ENCODE data around the gene CYTH2. TPM values are rescaled to one million over a fixed set of nuclear protein-coding genes. Genes with fewer than 3 reads are reported as not detected.

The CYTH2 gene
- polyA plus RNA-seq, 1 donor from 2014 or later = 397 TPM

GRCh38 chr19:48480558-48481500 lies 11.7 kb downstream of the CYTH2 start:
- no peaks in the 10 kb centered on the region for H3K27me3 ChIP-seq (ENCODE audit: insufficient read depth, low read depth, low read length)
- no peaks in the 10 kb centered on the region for H3F3A ChIP-seq (ENCODE audit: insufficient read depth, low read length, poor library complexity, severe bottlenecking)
- H3K79me2 ChIP-seq (replicated peaks; ENCODE audit: insufficient read depth, low read length) = no peaks in the 10 kb centered on the region
- H2AFZ ChIP-seq (ENCODE audit: low read depth, low read length) = no peak overlapping the region
- no peak for TF ChIP-seq REST (IDR thresholded peaks at IDR 0.05; ENCODE audit: borderline replicate concordance)
- no peak for TF ChIP-seq EZH2 (IDR thresholded peaks at IDR 0.05; ENCODE audit: borderline replicate concordance, insufficient read depth, low read length, poor library complexity, severe bottlenecking)
- TF ChIP-seq CTCF (IDR thresholded peaks at IDR 0.05; ENCODE audit: poor library complexity, severe bottlenecking) = no peak
- TF ChIP-seq SMC3 (conservative IDR thresholded peaks at IDR 0.05; ENCODE audit: poor library complexity) = no peak
- peak; percentile 19 for TF ChIP-seq POLR2AphosphoS5 (IDR thresholded peaks at IDR 0.05)
- TF ChIP-seq RAD21 (conservative IDR thresholded peaks at IDR 0.05) = no peak
- no peaks in the 10 kb centered on the region for H3K9me3 ChIP-seq (ENCODE audit: low read length)
- H3K4me2 ChIP-seq (ENCODE audit: low read length) = no peak overlapping the region
- H3K9ac ChIP-seq (ENCODE audit: low read length) = no peak overlapping the region
- H3K27ac ChIP-seq (ENCODE audit: low read length) = no peak overlapping the region
- no peaks in the 10 kb centered on the region for H3K36me3 ChIP-seq (ENCODE audit: insufficient read depth, low read length)
- H3K9me2 ChIP-seq (ENCODE audit: insufficient read depth, low read length) = no peaks in the 10 kb centered on the region
- H4K20me1 ChIP-seq (ENCODE audit: insufficient read depth) = no peaks in the 10 kb centered on the region
- H3K4me3 ChIP-seq (ENCODE audit: low read length) = no peak overlapping the region

DNA sequence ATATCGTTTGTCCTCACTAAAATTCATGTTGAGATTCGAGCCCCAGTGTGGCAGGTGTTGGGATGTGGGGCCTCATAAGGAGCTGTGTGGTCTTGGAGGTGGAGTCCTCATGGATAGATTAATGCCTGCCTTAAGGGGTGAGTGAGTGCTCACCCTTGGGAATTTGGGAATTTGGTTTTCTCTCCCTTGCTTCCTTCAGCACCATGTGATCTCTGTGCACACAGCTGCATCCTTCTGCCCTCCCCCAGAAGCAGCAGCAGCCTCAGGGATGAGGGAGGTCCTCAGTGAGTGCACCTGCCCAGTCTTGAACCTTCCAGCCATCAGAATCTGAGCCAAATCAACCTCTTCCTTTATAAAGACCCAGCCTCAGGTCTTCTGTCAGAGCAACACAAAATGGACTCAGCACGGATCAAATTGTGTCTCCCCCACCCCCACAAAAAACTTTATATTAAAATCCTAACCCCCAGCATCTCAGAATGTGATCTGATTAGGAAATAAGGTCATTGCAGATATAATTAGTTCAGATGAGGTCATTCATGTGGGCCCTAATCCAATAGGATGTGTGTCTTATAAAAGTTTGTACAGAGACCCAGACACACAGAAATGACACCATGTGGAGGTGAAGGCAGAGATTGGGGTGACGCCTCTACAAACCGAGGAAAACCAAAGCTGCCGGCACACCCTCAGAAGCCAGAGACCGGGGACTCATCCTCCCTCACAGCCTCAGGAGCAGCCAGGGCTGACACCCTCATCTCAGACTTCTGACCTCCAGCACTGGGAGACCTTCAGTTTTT lies 12.9 kb downstream of the CYTH2 start:
- Histone ChIP-seq H3K27me3 (ENCODE audit: insufficient read depth, low read depth, low read length) (no peaks in the 10 kb centered on the region), H2AFZ (ENCODE audit: low read depth, low read length) (no peak overlapping the region), H3K9me3 (ENCODE audit: low read length) (no peaks in the 10 kb centered on the region), H3K36me3 (ENCODE audit: insufficient read depth, low read length) (no peaks in the 10 kb centered on the region), H3K9ac (ENCODE audit: low read length) (no peak overlapping the region), H3K4me2 (ENCODE audit: low read length) (no peak overlapping the region), H3K27ac (ENCODE audit: low read length) (no peak overlapping the region), H4K20me1 (ENCODE audit: insufficient read depth) (no peaks in the 10 kb centered on the region), H3F3A (ENCODE audit: insufficient read depth, low read length, poor library complexity, severe bottlenecking) (no peaks in the 10 kb centered on the region), H3K79me2 (replicated peaks; ENCODE audit: insufficient read depth, low read length) (no peaks in the 10 kb centered on the region), H3K9me2 (ENCODE audit: insufficient read depth, low read length) (no peaks in the 10 kb centered on the region), H3K4me3 (ENCODE audit: low read length) (no peak overlapping the region)
- TF ChIP-seq SMC3 (conservative IDR thresholded peaks at IDR 0.05; ENCODE audit: poor library complexity) (no peak), EP300 (conservative IDR thresholded peaks at IDR 0.05; ENCODE audit: poor library complexity, severe bottlenecking) (no peak), TAF1 (IDR thresholded peaks at IDR 0.05; ENCODE audit: low read depth) (no peak), REST (IDR thresholded peaks at IDR 0.05; ENCODE audit: borderline replicate concordance) (no peak), RAD21 (conservative IDR thresholded peaks at IDR 0.05) (no peak), CTCF (IDR thresholded peaks at IDR 0.05; ENCODE audit: poor library complexity, severe bottlenecking) (no peak), POLR2AphosphoS5 (IDR thresholded peaks at IDR 0.05) (no peak), EZH2 (IDR thresholded peaks at IDR 0.05; ENCODE audit: borderline replicate concordance, insufficient read depth, low read length, poor library complexity, severe bottlenecking) (no peak), MXI1 (conservative IDR thresholded peaks at IDR 0.05; ENCODE audit: poor library complexity, severe bottlenecking) (no peak)
